ENCODE data around the gene SLC30A4. TPM values are rescaled to one million over a fixed set of nuclear protein-coding genes. Genes with fewer than 3 reads are reported as not detected.

SLC30A4 gene
- total and polyA plus RNA-seq, 4 experiments from 2014 or later = 2.5 to 3.8 (median 3.2) TPM

DNA sequence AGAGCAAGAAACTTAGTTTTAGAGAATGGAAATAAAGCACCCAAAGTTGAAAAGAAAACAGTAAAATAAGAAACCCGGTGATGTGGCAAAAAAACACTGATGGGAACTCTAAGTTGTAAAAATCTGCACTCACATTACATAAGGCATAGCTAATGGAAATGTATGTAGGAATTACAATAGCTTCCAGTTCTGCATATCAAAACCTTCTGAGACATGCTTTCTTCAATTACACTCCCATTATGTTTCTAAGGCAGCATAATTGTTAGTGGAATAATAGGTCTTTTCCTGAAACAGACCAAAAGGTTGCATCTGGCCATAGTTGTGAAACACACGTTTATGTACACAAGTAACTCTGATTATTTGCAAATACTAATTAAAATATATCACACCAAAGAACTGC lies 41.4 kb downstream of the SLC30A4 start:
- Histone ChIP-seq H3K4me1 (ENCODE audit: insufficient read depth, low read length) (no peaks in the 10 kb centered on the region), H3K4me3 (ENCODE audit: low read length in 2 of 2) (no peak overlapping the region), H3K27ac (ENCODE audit: low read depth, low read length) (no peak overlapping the region), H3K36me3 (ENCODE audit: insufficient read depth, low read length) (no peaks in the 10 kb centered on the region), H3K9me3 (ENCODE audit: control insufficient read depth in 1 of 2, low read length in 2 of 2) (no peaks in the 10 kb centered on the region), H3K27me3 (ENCODE audit: insufficient read depth, low read length) (no peaks in the 10 kb centered on the region)
- H3K4me1 Mint-ChIP-seq = no peaks in the 10 kb centered on the region
- H3K27me3 Mint-ChIP-seq = no peaks in the 10 kb centered on the region
- no peaks in the 10 kb centered on the region for H3K9me3 Mint-ChIP-seq
- H3K4me3 Mint-ChIP-seq = no peak overlapping the region
- intact Hi-C loops (cut with micrococcal nuclease) = no loop called here
- ChIA-PET POLR2A (ENCODE audit: partially characterized antibody) (no interaction called here), CTCF (ENCODE audit: partially characterized antibody) (interaction anchor here (0.9 to 1.5 kb wide), 2 partner anchors 24 to 50 kb away, joined by 3 to 5 read pairs; no protein-coding TSS in a partner anchor)
- DNase-seq = no peak
- H3K36me3 Mint-ChIP-seq = no peaks in the 10 kb centered on the region
- no peak overlapping the region for H3K27ac Mint-ChIP-seq

- Histone ChIP-seq H3K27me3 (ENCODE audit: insufficient read depth, low read length) (no peaks in the 10 kb centered on the region), H3K36me3 (ENCODE audit: insufficient read depth, low read length) (no peaks in the 10 kb centered on the region), H3K27ac (ENCODE audit: low read depth, low read length) (no peak overlapping the region), H3K4me1 (ENCODE audit: insufficient read depth, low read length) (no peaks in the 10 kb centered on the region), H3K9me3 (ENCODE audit: control insufficient read depth in 1 of 2, low read length in 2 of 2) (no peaks in the 10 kb centered on the region), H3K4me3 (ENCODE audit: low read length in 2 of 2) (no peak overlapping the region)
- no peaks in the 10 kb centered on the region for H3K4me1 Mint-ChIP-seq
- H3K27ac Mint-ChIP-seq = no peak overlapping the region
- H3K9me3 Mint-ChIP-seq = no peaks in the 10 kb centered on the region
- intact Hi-C loops (cut with micrococcal nuclease) = no loop called here
- ChIA-PET POLR2A (ENCODE audit: partially characterized antibody) (no interaction called here), CTCF (ENCODE audit: partially characterized antibody) (interaction anchor here (0.7 kb wide), 1 partner anchor 46 kb away, joined by 3 read pairs; no protein-coding TSS in a partner anchor)
- no peak for DNase-seq
- H3K4me3 Mint-ChIP-seq = no peak overlapping the region
- H3K36me3 Mint-ChIP-seq = no peaks in the 10 kb centered on the region
- H3K27me3 Mint-ChIP-seq = peaks cover 1 to 8% of the 10 kb centered on the region in 2 donors
These were observed 46.1 kb downstream of the SLC30A4 start for GRCh38 chr15:45476410-45476809.

DNA sequence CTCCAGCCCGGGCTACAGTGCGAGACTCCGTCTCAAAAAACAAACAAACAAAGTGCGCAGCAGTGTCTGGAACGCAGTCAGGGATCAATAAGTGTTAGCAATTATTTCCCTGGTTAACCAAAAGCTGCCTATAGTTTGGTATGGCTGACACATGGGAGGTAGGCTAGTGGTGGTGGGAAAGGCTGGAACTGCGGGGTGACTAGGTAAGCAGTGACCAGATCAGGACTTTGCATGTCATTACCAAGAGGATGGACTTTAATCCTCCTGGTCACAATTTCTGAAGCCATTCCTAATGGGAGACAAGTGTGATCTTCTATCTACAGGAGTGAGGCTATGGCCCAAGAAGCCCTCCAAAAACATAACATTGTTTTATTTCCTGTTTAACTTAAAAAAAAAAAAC lies 47.8 kb downstream of the SLC30A4 start:
- Histone ChIP-seq H3K9me3 (ENCODE audit: control insufficient read depth in 1 of 2, low read length in 2 of 2) (no peaks in the 10 kb centered on the region), H3K4me3 (ENCODE audit: low read length in 2 of 2) (no peak overlapping the region), H3K36me3 (ENCODE audit: insufficient read depth, low read length) (no peaks in the 10 kb centered on the region), H3K4me1 (ENCODE audit: insufficient read depth, low read length) (no peaks in the 10 kb centered on the region), H3K27ac (ENCODE audit: low read depth, low read length) (no peak overlapping the region), H3K27me3 (ENCODE audit: insufficient read depth, low read length) (no peaks in the 10 kb centered on the region)
- H3K27me3 Mint-ChIP-seq = peaks cover 3 to 12% of the 10 kb centered on the region in 2 donors
- no peaks in the 10 kb centered on the region for H3K36me3 Mint-ChIP-seq
- ChIA-PET CTCF (ENCODE audit: partially characterized antibody) (no interaction called here), POLR2A (ENCODE audit: partially characterized antibody) (no interaction called here)
- intact Hi-C loops (cut with micrococcal nuclease) = no loop called here
- H3K9me3 Mint-ChIP-seq = no peaks in the 10 kb centered on the region
- H3K27ac Mint-ChIP-seq = no peak overlapping the region
- DNase-seq = no peak
- no peaks in the 10 kb centered on the region for H3K4me1 Mint-ChIP-seq
- no peak overlapping the region for H3K4me3 Mint-ChIP-seq

GRCh38 chr15:45473068-45473467 lies 49.5 kb downstream of the SLC30A4 start:
- H3K27ac ChIP-seq (ENCODE audit: low read depth, low read length) = no peak overlapping the region
- ChIA-PET POLR2A (ENCODE audit: partially characterized antibody) (no interaction called here), CTCF (ENCODE audit: partially characterized antibody) (interaction anchor here (0.8 to 1.6 kb wide), 2 partner anchors 14 to 141 kb away, joined by 3 to 6 read pairs; no protein-coding TSS in a partner anchor)
- Mint-ChIP-seq H3K27me3 (peaks cover 14 to 16% of the 10 kb centered on the region in 2 donors), H3K36me3 (no peaks in the 10 kb centered on the region), H3K4me1 (no peaks in the 10 kb centered on the region), H3K27ac (no peak overlapping the region), H3K4me3 (no peak overlapping the region), H3K9me3 (no peaks in the 10 kb centered on the region)
- no peaks in the 10 kb centered on the region for H3K27me3 ChIP-seq (ENCODE audit: insufficient read depth, low read length)
- H3K9me3 ChIP-seq (ENCODE audit: control insufficient read depth in 1 of 2, low read length in 2 of 2) = no peaks in the 10 kb centered on the region
- H3K4me3 ChIP-seq (ENCODE audit: low read length in 2 of 2) = no peak overlapping the region
- no peak for DNase-seq
- intact Hi-C loops (cut with micrococcal nuclease) = no loop called here
- H3K36me3 ChIP-seq (ENCODE audit: insufficient read depth, low read length) = no peaks in the 10 kb centered on the region
- H3K4me1 ChIP-seq (ENCODE audit: insufficient read depth, low read length) = no peaks in the 10 kb centered on the region

DNA sequence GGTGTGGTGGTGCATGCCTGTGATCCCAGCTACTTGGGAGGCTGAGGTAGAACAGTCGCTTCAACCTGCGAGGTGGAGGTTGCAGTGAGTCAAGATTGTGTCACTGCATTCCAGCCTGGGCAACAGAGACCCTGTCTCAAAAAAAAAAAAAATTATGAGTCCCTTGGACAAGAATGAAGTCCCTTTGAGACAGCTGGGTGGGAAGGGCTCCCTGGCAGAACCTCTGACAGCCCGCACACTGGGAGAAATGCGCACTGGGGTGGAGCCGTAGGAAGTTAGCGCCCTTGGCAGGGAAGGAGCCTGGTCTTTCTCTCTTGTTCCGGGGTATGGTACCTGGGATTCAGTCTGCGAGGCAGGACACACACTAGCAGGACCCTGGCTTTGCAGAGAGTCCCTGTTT lies 51.4 kb downstream of the SLC30A4 start:
- Mint-ChIP-seq H3K4me1 (no peaks in the 10 kb centered on the region), H3K4me3 (no peak overlapping the region), H3K27me3 (peaks cover 18 to 19% of the 10 kb centered on the region in 2 donors), H3K36me3 (no peaks in the 10 kb centered on the region), H3K9me3 (no peaks in the 10 kb centered on the region), H3K27ac (no peak overlapping the region)
- intact Hi-C loops (cut with micrococcal nuclease) = no loop called here
- Histone ChIP-seq H3K4me3 (ENCODE audit: low read length in 2 of 2) (no peak overlapping the region), H3K4me1 (ENCODE audit: insufficient read depth, low read length) (no peaks in the 10 kb centered on the region), H3K36me3 (ENCODE audit: insufficient read depth, low read length) (no peaks in the 10 kb centered on the region), H3K27ac (ENCODE audit: low read depth, low read length) (no peak overlapping the region), H3K9me3 (ENCODE audit: control insufficient read depth in 1 of 2, low read length in 2 of 2) (no peaks in the 10 kb centered on the region), H3K27me3 (ENCODE audit: insufficient read depth, low read length) (no peaks in the 10 kb centered on the region)
- POLR2A ChIA-PET (ENCODE audit: partially characterized antibody) = no interaction called here
- no peak for DNase-seq
- CTCF ChIA-PET (ENCODE audit: partially characterized antibody) = interaction anchor here (1.9 kb wide), 1 partner anchor 12 kb away, joined by 5 read pairs; no protein-coding TSS in a partner anchor

- Mint-ChIP-seq H3K4me3 (no peak overlapping the region), H3K9me3 (no peaks in the 10 kb centered on the region), H3K27ac (no peak overlapping the region), H3K27me3 (peaks cover 18 to 25% of the 10 kb centered on the region in 2 donors), H3K36me3 (no peaks in the 10 kb centered on the region), H3K4me1 (no peaks in the 10 kb centered on the region)
- H3K4me3 ChIP-seq (ENCODE audit: low read length in 2 of 2) = no peak overlapping the region
- DNase-seq = no peak
- no peaks in the 10 kb centered on the region for H3K27me3 ChIP-seq (ENCODE audit: insufficient read depth, low read length)
- ChIA-PET CTCF (ENCODE audit: partially characterized antibody) (interaction anchor here (1.9 to 2.0 kb wide), 2 partner anchors 10 to 12 kb away, joined by 5 read pairs; no protein-coding TSS in a partner anchor), POLR2A (ENCODE audit: partially characterized antibody) (no interaction called here)
- H3K4me1 ChIP-seq (ENCODE audit: insufficient read depth, low read length) = no peaks in the 10 kb centered on the region
- H3K36me3 ChIP-seq (ENCODE audit: insufficient read depth, low read length) = no peaks in the 10 kb centered on the region
- intact Hi-C loops (cut with micrococcal nuclease) = no loop called here
- no peak overlapping the region for H3K27ac ChIP-seq (ENCODE audit: low read depth, low read length)
- H3K9me3 ChIP-seq (ENCODE audit: control insufficient read depth in 1 of 2, low read length in 2 of 2) = no peaks in the 10 kb centered on the region
These were observed 53.1 kb downstream of the SLC30A4 start for GRCh38 chr15:45469441-45469840.

DNA sequence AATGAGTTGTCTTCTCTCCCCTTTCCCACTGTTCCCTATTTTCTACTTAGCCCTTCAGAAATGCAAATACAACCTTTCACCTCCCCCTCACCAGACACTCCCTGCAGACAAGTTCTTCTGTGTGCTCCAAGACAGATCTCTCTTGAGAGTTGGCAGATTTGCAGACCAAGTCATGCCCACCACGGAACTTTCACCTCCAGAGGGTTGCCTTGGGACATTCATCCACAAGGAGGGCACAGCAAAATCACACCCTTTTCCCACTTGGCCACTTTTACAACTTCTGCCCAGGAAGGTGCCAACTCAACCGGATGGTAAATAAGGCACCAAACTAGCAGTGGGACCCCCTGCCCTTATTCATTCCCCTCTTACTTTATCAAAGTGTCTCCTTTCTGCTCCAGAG lies 53.5 kb downstream of the SLC30A4 start:
- intact Hi-C loops (cut with micrococcal nuclease) = no loop called here
- peaks cover 18 to 28% of the 10 kb centered on the region in 2 donors for H3K27me3 Mint-ChIP-seq
- Histone ChIP-seq H3K9me3 (ENCODE audit: control insufficient read depth in 1 of 2, low read length in 2 of 2) (no peaks in the 10 kb centered on the region), H3K27me3 (ENCODE audit: insufficient read depth, low read length) (no peaks in the 10 kb centered on the region), H3K36me3 (ENCODE audit: insufficient read depth, low read length) (no peaks in the 10 kb centered on the region), H3K4me3 (ENCODE audit: low read length in 2 of 2) (no peak overlapping the region), H3K4me1 (ENCODE audit: insufficient read depth, low read length) (no peaks in the 10 kb centered on the region), H3K27ac (ENCODE audit: low read depth, low read length) (no peak overlapping the region)
- CTCF ChIA-PET (ENCODE audit: partially characterized antibody) = interaction anchor here (1.9 to 2.0 kb wide), 2 partner anchors 10 to 12 kb away, joined by 5 read pairs; no protein-coding TSS in a partner anchor
- DNase-seq = no peak
- H3K4me3 Mint-ChIP-seq = no peak overlapping the region
- H3K36me3 Mint-ChIP-seq = no peaks in the 10 kb centered on the region
- H3K27ac Mint-ChIP-seq = no peak overlapping the region
- POLR2A ChIA-PET (ENCODE audit: partially characterized antibody) = no interaction called here
- H3K4me1 Mint-ChIP-seq = no peaks in the 10 kb centered on the region
- no peaks in the 10 kb centered on the region for H3K9me3 Mint-ChIP-seq

Data from CD4-positive, alpha-beta memory T cell (primary cell).